ENCODE data around the gene MBD6. TPM values are rescaled to one million over a fixed set of nuclear protein-coding genes. Genes with fewer than 3 reads are reported as not detected.

The MBD6 gene
- total and polyA plus RNA-seq, 10 donors, result 14.8 to 171 (median 80.6) TPM

DNA sequence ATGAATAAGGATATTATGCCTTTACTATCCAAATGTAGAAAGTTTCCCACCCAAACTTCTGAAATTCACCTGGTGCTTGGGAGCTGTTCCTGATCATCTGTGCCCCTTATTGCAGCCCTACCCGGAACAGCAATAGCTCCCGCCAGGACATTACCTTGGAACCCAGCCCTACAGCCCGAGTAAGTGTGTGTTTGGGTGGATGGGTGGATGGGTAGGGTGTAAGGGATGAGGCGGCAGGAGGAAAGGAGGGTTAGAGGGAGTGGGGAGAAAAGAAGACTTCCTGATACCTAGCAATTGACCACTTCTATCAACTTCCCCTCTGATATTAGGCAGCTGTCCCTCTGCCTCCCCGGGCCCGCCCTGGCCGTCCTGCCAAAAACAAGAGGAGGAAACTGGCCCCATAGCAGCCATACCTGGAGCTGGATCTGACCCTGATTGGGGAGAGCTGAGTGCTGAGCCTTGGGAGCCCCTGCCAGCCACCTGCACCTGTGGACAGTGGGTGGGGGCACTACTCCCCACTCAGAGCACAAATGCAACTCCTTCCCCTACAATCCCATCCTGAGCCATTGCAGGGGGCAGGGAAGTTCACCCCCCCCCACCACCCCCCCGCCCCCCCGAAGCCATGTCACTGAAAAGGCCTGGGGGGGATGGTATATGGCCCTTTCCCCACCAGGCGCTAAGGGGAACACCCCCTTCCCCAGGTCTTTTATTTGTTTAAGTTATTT, 6.4 kb downstream of the MBD6 start:
- intact Hi-C loops (cut with DNase I; ENCODE audit: low total_unique reads), result no loop called here
- H3K4me3 ChIP-seq, result no peak overlapping the region
- peaks cover 0 to 100% (median 98%) of the 10 kb centered on the region in 6 donors for H3K36me3 ChIP-seq
- no peaks in the 10 kb centered on the region for H3K9me3 ChIP-seq
- TF ChIP-seq POLR2A (IDR thresholded peaks at IDR 0.05) (no peak), POLR2AphosphoS5 (IDR thresholded peaks at IDR 0.05) (peak in 2 of 3 donors; percentile 14 to 38)
- H3K4me1 ChIP-seq, result peaks cover 10 to 35% (median 18%) of the 10 kb centered on the region in 6 donors
- WGBS, 5 donors, result 78 to 93% (median 83%) methylated on average over 9 to 10 of the region's 10 CpGs
- no peaks in the 10 kb centered on the region for H3K27me3 ChIP-seq (replicated peaks in 1 of 7)
- H3K27ac ChIP-seq, result peak overlapping the region in 1 of 8 donors; percentile 3
- no peak for DNase-seq

DNA sequence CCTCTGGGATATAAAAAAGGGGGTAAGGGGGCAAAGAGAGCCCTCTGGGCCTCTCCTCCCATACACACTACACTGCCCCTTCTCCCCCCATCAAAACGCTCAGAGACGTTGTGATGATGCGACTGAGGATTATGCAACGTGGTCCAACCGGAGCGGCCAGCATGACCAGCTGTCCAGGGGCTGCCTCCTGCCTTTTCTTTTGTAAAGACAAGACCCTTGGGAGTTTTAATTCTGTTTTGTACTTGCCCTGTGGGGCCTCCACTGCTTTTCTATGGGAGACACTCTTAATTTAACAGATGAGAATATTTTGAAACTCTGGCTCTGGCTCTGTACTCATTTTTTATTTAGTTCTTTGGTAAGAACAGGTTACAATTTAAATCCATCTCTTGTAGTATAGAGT, 7.2 kb downstream of the MBD6 start:
- H3K27ac ChIP-seq, result peak overlapping the region in 1 of 8 donors; percentile 27
- no peak overlapping the region for H3K4me3 ChIP-seq
- TF ChIP-seq POLR2A (IDR thresholded peaks at IDR 0.05) (no peak), POLR2AphosphoS5 (IDR thresholded peaks at IDR 0.05) (no peak), CTCF (IDR thresholded peaks at IDR 0.05 in 8 of 11, conservative IDR thresholded peaks at IDR 0.05 in 3 of 11) (no peak)
- H3K36me3 ChIP-seq, result peaks cover 0 to 100% (median 98%) of the 10 kb centered on the region in 6 donors
- DNase-seq, result no peak
- intact Hi-C loops (cut with DNase I; ENCODE audit: low total_unique reads), result no loop called here
- H3K27me3 ChIP-seq (replicated peaks in 1 of 7), result no peaks in the 10 kb centered on the region
- peaks cover 1 to 26% (median 10%) of the 10 kb centered on the region in 6 donors for H3K4me1 ChIP-seq
- 69 to 89% (median 75%) methylated on average over 6 of the region's 6 CpGs for WGBS, 5 donors
- no peaks in the 10 kb centered on the region for H3K9me3 ChIP-seq

DNA sequence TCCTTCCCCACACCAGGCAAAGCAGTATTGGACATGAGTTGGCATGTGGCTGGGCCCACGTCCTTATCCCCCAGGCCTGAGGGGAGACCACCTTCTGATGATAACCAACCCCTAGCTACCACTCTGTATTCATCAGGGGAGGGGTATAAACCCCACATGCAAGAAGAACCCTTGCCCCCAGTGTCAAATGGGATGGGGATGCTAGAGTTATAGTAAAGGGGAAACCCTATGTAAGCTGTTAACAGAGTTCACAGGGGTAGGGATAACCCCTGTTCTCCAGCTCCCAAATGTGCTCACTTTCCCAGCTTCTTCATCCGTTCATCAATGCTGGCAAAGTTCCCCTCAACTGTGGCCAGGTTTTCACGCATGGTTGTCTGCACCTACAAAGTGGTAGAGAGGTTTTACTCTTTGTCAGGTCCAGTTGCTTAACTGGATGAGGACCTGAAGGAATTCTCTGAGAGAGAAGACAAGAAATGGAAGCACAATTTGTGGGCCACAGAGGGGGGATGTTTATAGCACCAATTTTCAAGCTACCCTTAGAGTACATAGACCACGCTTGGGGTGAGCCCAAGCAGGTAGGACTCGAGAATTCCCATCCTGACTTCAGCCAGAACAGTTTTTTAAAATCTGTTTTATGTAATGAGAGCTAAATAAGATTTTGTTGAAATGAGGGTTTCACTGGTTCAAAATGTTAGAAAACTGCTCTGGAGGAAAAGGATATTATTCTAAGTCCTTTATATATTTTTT, 7.9 kb downstream of the MBD6 start:
- Histone ChIP-seq H3K27ac (peak overlapping the region in 1 of 8 donors; percentile 27), H3K4me1 (peaks cover 0 to 19% (median 3%) of the 10 kb centered on the region in 6 donors), H3K27me3 (replicated peaks in 1 of 7) (no peaks in the 10 kb centered on the region), H3K36me3 (peaks cover 0 to 100% (median 95%) of the 10 kb centered on the region in 6 donors), H3K9me3 (no peaks in the 10 kb centered on the region), H3K4me3 (no peak overlapping the region)
- DNase-seq, result no peak
- peak in 1 of 3 donors; percentile 30 for TF ChIP-seq POLR2AphosphoS5 (IDR thresholded peaks at IDR 0.05)
- TF ChIP-seq CTCF (IDR thresholded peaks at IDR 0.05 in 8 of 11, conservative IDR thresholded peaks at IDR 0.05 in 3 of 11), result no peak
- intact Hi-C loops (cut with DNase I; ENCODE audit: low total_unique reads), result no loop called here
- WGBS, 5 donors, result 80 to 95% (median 88%) methylated on average over 5 of the region's 5 CpGs

DNA sequence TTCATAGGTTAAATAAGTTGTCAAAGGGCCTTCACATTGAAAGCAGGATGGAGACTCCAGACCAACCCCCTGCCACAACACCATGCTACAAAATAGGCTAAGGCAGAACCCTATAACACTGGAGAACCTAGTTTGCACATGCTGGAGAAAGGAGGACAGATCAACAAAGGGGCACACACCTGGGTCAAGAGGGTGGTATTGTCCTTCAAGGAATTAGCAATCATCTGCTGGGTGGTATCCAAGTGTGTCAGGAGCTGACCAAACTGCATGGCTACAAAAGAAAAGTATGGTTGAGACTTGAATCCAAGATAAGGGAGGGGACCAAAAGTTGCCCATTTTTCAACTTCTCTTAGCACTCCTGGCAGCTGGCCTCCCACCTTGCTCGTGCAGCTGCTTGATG, 9.2 kb downstream of the MBD6 start:
- TF ChIP-seq POLR2A (IDR thresholded peaks at IDR 0.05) (no peak), CTCF (IDR thresholded peaks at IDR 0.05 in 8 of 11, conservative IDR thresholded peaks at IDR 0.05 in 3 of 11) (no peak), POLR2AphosphoS5 (IDR thresholded peaks at IDR 0.05) (peak in 1 of 3 donors; percentile 6)
- H3K27me3 ChIP-seq (replicated peaks in 1 of 7), result no peaks in the 10 kb centered on the region
- H3K36me3 ChIP-seq, result peaks cover 0 to 100% (median 85%) of the 10 kb centered on the region in 6 donors
- H3K4me3 ChIP-seq, result no peak overlapping the region
- peaks cover 0 to 6% (median 0%) of the 10 kb centered on the region in 6 donors for H3K4me1 ChIP-seq
- 82 to 100% (median 92%) methylated on average over 1 of the region's 1 CpG for WGBS, 5 donors
- no peak for DNase-seq
- H3K9me3 ChIP-seq, result no peaks in the 10 kb centered on the region
- H3K27ac ChIP-seq, result no peak overlapping the region
- intact Hi-C loops (cut with DNase I; ENCODE audit: low total_unique reads), result no loop called here
